H9 (cell line): Measurements from ENCODE around the gene TMEM92. TPM values are rescaled to one million over a fixed set of nuclear protein-coding genes. Genes with fewer than 3 reads are reported as not detected.
A peak's percentile ranks its signal among the peaks of the same experiment; 100 is the strongest.

Experiments
- DNase-seq: peaks from one replicate; pipeline ENCODE4 v3.0.0-alpha.2; 2017
- H2AFZ ChIP-seq: one replicate; pipeline ENCODE4 v1.6.1; 2013; ENCODE audit warnings: mild to moderate bottlenecking, low read length, control low read depth, moderate library complexity
- H2AK5ac ChIP-seq: 2 replicates; pipeline ENCODE4 v1.6.1; 2013; ENCODE audit warnings: low read length, control low read depth, mixed read lengths; ENCODE audit not compliant: insufficient read length
- H2BK120ac ChIP-seq: one replicate; pipeline ENCODE4 v1.6.1; 2013; ENCODE audit warnings: low read depth, mild to moderate bottlenecking, low read length, control low read depth, inconsistent platforms; ENCODE audit not compliant: poor library complexity, severe bottlenecking
- H2BK12ac ChIP-seq: 2 replicates; pipeline ENCODE4 v1.6.1; 2013; ENCODE audit warnings: low read length, control low read depth, mixed read lengths, low read depth; ENCODE audit not compliant: insufficient read length
- H2BK15ac ChIP-seq: 2 replicates; pipeline ENCODE4 v1.6.1; 2013; ENCODE audit warnings: low read depth, low read length, control low read depth
- H2BK20ac ChIP-seq: one replicate; pipeline ENCODE4 v1.6.1; 2013; ENCODE audit warnings: low read depth, mild to moderate bottlenecking, low read length, control low read depth, inconsistent platforms; ENCODE audit not compliant: poor library complexity, severe bottlenecking
- H2BK5ac ChIP-seq: 2 replicates; pipeline ENCODE4 v1.6.1; 2013; ENCODE audit warnings: low read length, control low read depth, mixed read lengths; ENCODE audit not compliant: insufficient read length
- H3K14ac ChIP-seq: 2 replicates; pipeline ENCODE4 v1.6.1; 2013; ENCODE audit warnings: low read length, control low read depth; ENCODE audit not compliant: insufficient read depth
- H3K18ac ChIP-seq: 2 replicates; pipeline ENCODE4 v1.6.1; 2013; ENCODE audit warnings: low read depth, mild to moderate bottlenecking, mixed read lengths, low read length, control low read depth; ENCODE audit not compliant: insufficient read length
- H3K23ac ChIP-seq: 2 replicates; pipeline ENCODE4 v1.6.1; 2013; ENCODE audit warnings: low read length, control low read depth, mixed read lengths, low read depth; ENCODE audit not compliant: insufficient read length
- H3K23me2 ChIP-seq: 2 replicates; pipeline ENCODE4 v1.6.1; 2013; ENCODE audit warnings: low read depth, mild to moderate bottlenecking, mixed read lengths, low read length, control low read depth; ENCODE audit not compliant: insufficient read length, poor library complexity, severe bottlenecking
- H3K27ac ChIP-seq: 2 replicates; pipeline ENCODE4 v1.5.1; 2013; ENCODE audit warnings: low read length, control low read depth, mixed read lengths, low read depth; ENCODE audit not compliant: insufficient read length
- H3K27me3 ChIP-seq: 2 replicates; pipeline ENCODE4 v1.6.1; 2013; ENCODE audit warnings: low read length, control low read depth, inconsistent platforms; ENCODE audit not compliant: insufficient read depth
- H3K4ac ChIP-seq: 2 replicates; pipeline ENCODE4 v1.6.1; 2013; ENCODE audit warnings: low read depth, mild to moderate bottlenecking, control low read depth, inconsistent platforms, low read length, moderate library complexity
- H3K4me1 ChIP-seq: 2 replicates; pipeline ENCODE4 v1.6.1; 2013; ENCODE audit warnings: low read length, control low read depth, inconsistent platforms; ENCODE audit not compliant: insufficient read depth
- H3K4me2 ChIP-seq: 2 replicates; pipeline ENCODE4 v1.6.1; 2013; ENCODE audit warnings: low read length, control low read depth, mixed read lengths; ENCODE audit not compliant: insufficient read length, insufficient read depth
- H3K56ac ChIP-seq: 2 replicates; pipeline ENCODE4 v1.6.1; 2013; ENCODE audit warnings: low read depth, mild to moderate bottlenecking, mixed read lengths, low read length, control low read depth; ENCODE audit not compliant: insufficient read length
- H3K79me1 ChIP-seq: 2 replicates; pipeline ENCODE4 v1.6.1; 2013; ENCODE audit warnings: low read depth, mild to moderate bottlenecking, moderate library complexity, low read length, control low read depth, inconsistent platforms; ENCODE audit not compliant: insufficient read depth, poor library complexity, severe bottlenecking
- H3K79me2 ChIP-seq: 2 replicates; pipeline ENCODE4 v1.6.1; 2013; ENCODE audit warnings: low read length, control low read depth, inconsistent platforms; ENCODE audit not compliant: insufficient read depth
- H3K9ac ChIP-seq: 2 replicates; pipeline ENCODE4 v1.6.1; 2013; ENCODE audit warnings: low read length, control low read depth, mixed read lengths; ENCODE audit not compliant: insufficient read length; ENCODE audit errors: extremely low read depth
- H3K9me3 ChIP-seq: one replicate; pipeline ENCODE4 v1.6.1; 2013; ENCODE audit warnings: low read depth, low read length, inconsistent platforms; ENCODE audit not compliant: control insufficient read depth
- H3T11ph ChIP-seq: one replicate; pipeline ENCODE4 v1.6.1; 2013; ENCODE audit warnings: mild to moderate bottlenecking, low read length, control low read depth, inconsistent platforms
- H4K20me1 ChIP-seq: one replicate; pipeline ENCODE4 v1.6.1; 2013; ENCODE audit not compliant: control insufficient read depth, insufficient read length, insufficient read depth
- H4K5ac ChIP-seq: 2 replicates; pipeline ENCODE4 v1.6.1; 2013; ENCODE audit warnings: low read depth, mild to moderate bottlenecking, mixed read lengths, low read length, control low read depth; ENCODE audit not compliant: insufficient read length
- H4K8ac ChIP-seq: replicated peaks from 2 replicates; pipeline ENCODE4 v1.6.1; 2013; ENCODE audit warnings: low read length, control low read depth, mixed read lengths, low read depth; ENCODE audit not compliant: insufficient read length
- H4K91ac ChIP-seq: 2 replicates; pipeline ENCODE4 v1.6.1; 2013; ENCODE audit warnings: low read depth, mild to moderate bottlenecking, moderate library complexity, mixed read lengths, low read length, control low read depth; ENCODE audit not compliant: insufficient read length
- H3K27ac Mint-ChIP-seq, 3 experiments: 2 replicates in 2 of 3; 3 replicates in 1 of 3; pipeline ENCODE4 v1.8.0; 2020 to 2021; ENCODE audit warnings: mixed read lengths in 3 of 3, mild to moderate bottlenecking in 1 of 3, moderate library complexity in 1 of 3
- H3K27me3 Mint-ChIP-seq: 2 replicates; pipeline ENCODE4 v1.8.0; 2021; ENCODE audit warnings: low read depth, mild to moderate bottlenecking, moderate library complexity, mixed read lengths
- H3K36me3 Mint-ChIP-seq, 3 experiments: 2 replicates in 2 of 3; 3 replicates in 1 of 3; pipeline ENCODE4 v1.8.0; 2020 to 2021; ENCODE audit warnings: low read depth in 3 of 3, mixed read lengths in 3 of 3; ENCODE audit not compliant: insufficient read depth in 1 of 3
- H3K4me1 Mint-ChIP-seq, 2 experiments: 2 replicates each; pipeline ENCODE4 v1.8.0; 2020; ENCODE audit warnings: mixed read lengths in 2 of 2
- H3K4me3 Mint-ChIP-seq, 2 experiments: 2 replicates in 1 of 2; 3 replicates in 1 of 2; pipeline ENCODE4 v1.8.0; 2020 to 2021; ENCODE audit warnings: mild to moderate bottlenecking in 2 of 2, mixed read lengths in 2 of 2, moderate library complexity in 1 of 2
- H3K9me3 Mint-ChIP-seq, 2 experiments: 2 replicates in 1 of 2; 3 replicates in 1 of 2; pipeline ENCODE4 v1.8.0; 2020; ENCODE audit warnings: mild to moderate bottlenecking in 2 of 2, mixed read lengths in 2 of 2, moderate library complexity in 1 of 2
- WGBS: extraction: QIAGEN DNeasy Blood & Tissue Kit; methylation state at CpG from one replicate; pipeline ENCODE4 v1.1.7; 2013; ENCODE audit warnings: missing lambda C conversion rate, low lambda C conversion rate, mixed read lengths; ENCODE audit not compliant: insufficient read length; ENCODE audit errors: extremely low coverage; 5-methylcytosine and 5-hydroxymethylcytosine counted together
- total RNA-seq: library from RNA; stranded (reverse); gene quantifications from 2 replicates; pipeline ENCODE4 v1.2.1, GENCODE V29; 2021
- TF ChIP-seq, protein P1 (sequence below): fragments of 200-600 bp; sonication (generic); conservative IDR thresholded peaks from 3 replicates; pipeline ENCODE4 v1.8.0; 2021; ENCODE audit warnings: antibody characterized with exemption, mild to moderate bottlenecking

The TMEM92 gene
- total RNA-seq, 1 experiment from 2014 or later, result 10.9 TPM

DNA sequence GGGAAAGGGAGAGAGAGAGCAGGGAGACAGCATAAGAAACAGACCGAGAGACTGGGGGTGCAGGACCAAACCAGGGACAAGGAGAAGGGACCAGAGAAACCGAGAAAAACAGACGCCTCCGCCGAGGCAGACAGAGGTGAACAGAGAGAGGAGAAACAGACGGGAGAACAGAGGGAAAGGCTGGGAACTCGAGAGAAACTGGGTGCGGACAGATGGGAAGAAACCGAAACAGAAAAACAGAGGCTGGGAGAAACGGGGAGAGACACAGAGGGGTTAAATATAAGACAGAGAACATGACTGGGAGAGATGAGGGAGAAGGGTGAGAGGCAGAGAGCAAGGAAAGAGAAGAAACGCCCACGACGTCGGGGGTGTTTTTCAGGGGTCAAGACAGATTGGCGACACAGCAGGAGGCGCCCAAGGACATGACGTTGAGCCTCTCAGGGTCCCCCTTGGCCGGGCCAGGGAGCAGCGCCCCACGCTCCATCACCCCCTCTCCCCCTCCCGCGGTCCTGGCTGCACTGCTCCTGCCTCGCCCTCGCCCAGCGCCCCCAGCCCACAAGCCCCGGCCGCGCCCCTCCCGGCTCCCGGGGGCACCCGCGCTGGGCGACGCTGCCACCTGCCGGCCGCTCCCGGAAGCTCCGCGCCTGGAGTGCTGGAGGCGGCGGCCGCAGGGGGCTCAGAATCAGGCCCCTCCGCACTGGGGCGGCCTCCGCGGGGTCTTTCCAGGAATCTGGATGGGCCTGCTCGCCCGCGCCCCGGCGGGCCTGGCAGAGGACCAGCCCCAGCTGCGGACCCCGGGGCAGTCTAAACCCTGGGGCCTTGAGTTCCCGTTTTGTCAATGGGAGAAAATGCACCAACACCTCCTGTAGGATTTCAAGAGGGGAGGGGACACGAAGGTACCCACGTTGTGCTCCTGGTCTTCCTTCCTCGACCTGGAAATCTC, 1.3 kb upstream of the TMEM92 start:
- peaks cover 16% of the 10 kb centered on the region; the same call in 1 of the 2 replicates for H3K4me1 ChIP-seq
- no CpG with 5 or more reads among the region's 57 CpGs for WGBS
- H4K91ac ChIP-seq, result no peak overlapping the region

More for the DNA sequence above, 1.3 kb upstream of the TMEM92 start:
- Histone ChIP-seq H2BK5ac (no peak overlapping the region), H3K4me2 (peak overlapping the region; percentile 34), H4K8ac (no peak overlapping the region), H3K23ac (no peak overlapping the region), H2BK20ac (no peak overlapping the region), H4K5ac (no peak overlapping the region), H3K14ac (no peak overlapping the region), H3K9ac (no peak overlapping the region), H3K23me2 (peaks cover 10% of the 10 kb centered on the region), H4K20me1 (no peaks in the 10 kb centered on the region), H3K79me2 (no peaks in the 10 kb centered on the region), H3K79me1 (no peaks in the 10 kb centered on the region), H2AFZ (no peak overlapping the region), H2BK15ac (no peak overlapping the region), H3T11ph (no peak overlapping the region), H3K27me3 (peaks cover 4% of the 10 kb centered on the region; the same call in 1 of the 2 replicates), H2AK5ac (no peak overlapping the region), H3K4ac (no peak overlapping the region), H3K9me3 (no peaks in the 10 kb centered on the region), H3K56ac (no peak overlapping the region), H3K27ac (no peak overlapping the region), H2BK12ac (no peak overlapping the region), H3K18ac (no peak overlapping the region), H2BK120ac (no peak overlapping the region)
- Mint-ChIP-seq H3K4me3 (peak overlapping the region; percentile 49 to 74), H3K9me3 (no peaks in the 10 kb centered on the region; a peak in 2 of 5 replicates), H3K4me1 (peaks cover 53 to 65% of the 10 kb centered on the region in 2 experiments), H3K36me3 (no peaks in the 10 kb centered on the region; a peak in 1 of 7 replicates), H3K27ac (no peak overlapping the region), H3K27me3 (peaks cover 8% of the 10 kb centered on the region)
- TF ChIP-seq, protein P1, sequence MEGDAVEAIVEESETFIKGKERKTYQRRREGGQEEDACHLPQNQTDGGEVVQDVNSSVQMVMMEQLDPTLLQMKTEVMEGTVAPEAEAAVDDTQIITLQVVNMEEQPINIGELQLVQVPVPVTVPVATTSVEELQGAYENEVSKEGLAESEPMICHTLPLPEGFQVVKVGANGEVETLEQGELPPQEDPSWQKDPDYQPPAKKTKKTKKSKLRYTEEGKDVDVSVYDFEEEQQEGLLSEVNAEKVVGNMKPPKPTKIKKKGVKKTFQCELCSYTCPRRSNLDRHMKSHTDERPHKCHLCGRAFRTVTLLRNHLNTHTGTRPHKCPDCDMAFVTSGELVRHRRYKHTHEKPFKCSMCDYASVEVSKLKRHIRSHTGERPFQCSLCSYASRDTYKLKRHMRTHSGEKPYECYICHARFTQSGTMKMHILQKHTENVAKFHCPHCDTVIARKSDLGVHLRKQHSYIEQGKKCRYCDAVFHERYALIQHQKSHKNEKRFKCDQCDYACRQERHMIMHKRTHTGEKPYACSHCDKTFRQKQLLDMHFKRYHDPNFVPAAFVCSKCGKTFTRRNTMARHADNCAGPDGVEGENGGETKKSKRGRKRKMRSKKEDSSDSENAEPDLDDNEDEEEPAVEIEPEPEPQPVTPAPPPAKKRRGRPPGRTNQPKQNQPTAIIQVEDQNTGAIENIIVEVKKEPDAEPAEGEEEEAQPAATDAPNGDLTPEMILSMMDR, result peak; percentile 96
- peak; percentile 85 for DNase-seq
